HK-2 (cell line): ENCODE data around the gene HOXA7.

Source experiments
- DNase-seq: peaks from one replicate; pipeline ENCODE4 v3.0.0-alpha.2; 2018; ENCODE audit not compliant: unreplicated experiment

Gene HOXA7

GRCh38 chr7:27159266-27160144 is 3.0 kb upstream of the HOXA7 start:
- DNase-seq: peak; percentile 53

GRCh38 chr7:27158436-27159265 is 2.2 kb upstream of the HOXA7 start:
- no peak for DNase-seq

GRCh38 chr7:27157702-27158431 is 1.4 kb upstream of the HOXA7 start:
- no peak for DNase-seq

GRCh38 chr7:27156916-27157701 is 634 bp upstream of the HOXA7 start:
- DNase-seq: no peak

- DNase-seq: peak; percentile 60
Observed at GRCh38 chr7:27155816-27156507, 513 bp downstream of the HOXA7 start.

- peak; percentile 80 for DNase-seq
Observed at GRCh38 chr7:27154901-27155815, 1.3 kb downstream of the HOXA7 start.

- no peak for DNase-seq
Observed at GRCh38 chr7:27154369-27154768, 2.1 kb downstream of the HOXA7 start.

GRCh38 chr7:27153526-27153925 is 2.9 kb downstream of the HOXA7 start:
- DNase-seq: no peak

GRCh38 chr7:27152816-27153442 is 3.5 kb downstream of the HOXA7 start:
- no peak for DNase-seq

GRCh38 chr7:27151931-27152815 is 4.3 kb downstream of the HOXA7 start, which contains the start of gene HOXA3:
HOXA3 (minus strand) TSS chr7:27152583; CDS start chr7:27110640, 41,943 bp downstream.
- no peak for DNase-seq

- DNase-seq: no peak
Observed at GRCh38 chr7:27151341-27151930, 5.0 kb downstream of the HOXA7 start.

GRCh38 chr7:27150568-27151340 is 5.7 kb downstream of the HOXA7 start:
- peak; percentile 83 for DNase-seq

GRCh38 chr7:27149842-27150567 is 6.5 kb downstream of the HOXA7 start:
- DNase-seq: no peak

- no peak for DNase-seq
Observed at GRCh38 chr7:27148756-27149641, 7.5 kb downstream of the HOXA7 start.
